ENCODE data around the gene CPNE4.

DNA sequence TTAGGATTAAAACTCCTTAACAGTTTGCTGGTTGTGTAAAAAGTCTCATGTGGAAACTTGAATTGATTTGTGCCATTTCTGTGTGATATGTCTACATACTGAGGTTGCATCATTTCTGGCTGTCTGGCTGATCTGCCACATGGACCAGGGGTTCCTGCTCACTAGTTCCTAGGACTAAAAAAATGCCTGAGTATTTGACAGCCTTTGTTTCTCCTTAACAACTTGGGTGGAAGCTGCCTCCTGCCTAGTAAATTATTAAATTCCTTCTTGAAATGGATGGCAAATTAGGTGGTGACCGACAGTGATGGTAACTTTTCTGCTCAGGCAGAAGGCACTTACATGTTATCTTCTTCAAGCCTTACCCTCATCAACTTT, 305.2 kb downstream of the CPNE4 start:
- TF ChIP-seq, protein P1, sequence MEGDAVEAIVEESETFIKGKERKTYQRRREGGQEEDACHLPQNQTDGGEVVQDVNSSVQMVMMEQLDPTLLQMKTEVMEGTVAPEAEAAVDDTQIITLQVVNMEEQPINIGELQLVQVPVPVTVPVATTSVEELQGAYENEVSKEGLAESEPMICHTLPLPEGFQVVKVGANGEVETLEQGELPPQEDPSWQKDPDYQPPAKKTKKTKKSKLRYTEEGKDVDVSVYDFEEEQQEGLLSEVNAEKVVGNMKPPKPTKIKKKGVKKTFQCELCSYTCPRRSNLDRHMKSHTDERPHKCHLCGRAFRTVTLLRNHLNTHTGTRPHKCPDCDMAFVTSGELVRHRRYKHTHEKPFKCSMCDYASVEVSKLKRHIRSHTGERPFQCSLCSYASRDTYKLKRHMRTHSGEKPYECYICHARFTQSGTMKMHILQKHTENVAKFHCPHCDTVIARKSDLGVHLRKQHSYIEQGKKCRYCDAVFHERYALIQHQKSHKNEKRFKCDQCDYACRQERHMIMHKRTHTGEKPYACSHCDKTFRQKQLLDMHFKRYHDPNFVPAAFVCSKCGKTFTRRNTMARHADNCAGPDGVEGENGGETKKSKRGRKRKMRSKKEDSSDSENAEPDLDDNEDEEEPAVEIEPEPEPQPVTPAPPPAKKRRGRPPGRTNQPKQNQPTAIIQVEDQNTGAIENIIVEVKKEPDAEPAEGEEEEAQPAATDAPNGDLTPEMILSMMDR (IDR thresholded peaks at IDR 0.05), result no peak
- no peak for TF ChIP-seq POLR2A (IDR thresholded peaks at IDR 0.05)
